IgD-negative memory B cell (primary cell): Measurements from ENCODE around the gene VANGL1. TPM values are rescaled to one million over a fixed set of nuclear protein-coding genes. Genes with fewer than 3 reads are reported as not detected.

Source experiments
- H3K27ac Mint-ChIP-seq, 3 donors: one replicate each; pipeline ENCODE4 v1.8.0; 2020 to 2022; ENCODE audit warnings: mild to moderate bottlenecking in 3 of 3, mixed read lengths in 3 of 3, moderate library complexity in 1 of 3
- H3K27me3 Mint-ChIP-seq: one replicate; pipeline ENCODE4 v1.8.0; 2021; ENCODE audit warnings: mixed read lengths
- H3K36me3 Mint-ChIP-seq: one replicate; pipeline ENCODE4 v1.8.0; 2020; ENCODE audit warnings: mild to moderate bottlenecking, mixed read lengths
- H3K4me1 Mint-ChIP-seq, 3 donors: one replicate each; pipeline ENCODE4 v1.8.0; 2020 to 2022; ENCODE audit warnings: mixed read lengths in 3 of 3, mild to moderate bottlenecking in 1 of 3
- H3K4me3 Mint-ChIP-seq, 4 donors: one replicate each; pipeline ENCODE4 v1.8.0; 2020 to 2022; ENCODE audit warnings: mild to moderate bottlenecking in 4 of 4, mixed read lengths in 4 of 4, moderate library complexity in 3 of 4
- H3K9me3 Mint-ChIP-seq, 3 donors: one replicate each; pipeline ENCODE4 v1.8.0; 2020 to 2021; ENCODE audit warnings: mixed read lengths in 3 of 3, mild to moderate bottlenecking in 1 of 3
- polyA plus RNA-seq: library from polyadenylated mRNA; unstranded; fragments of 300-500 nt; fragmentation: Illumina TruSeq; gene quantifications from one replicate; pipeline ENCODE4 v1.2.3, GENCODE V29; 2021

The VANGL1 gene
- polyA plus RNA-seq, 1 donor from 2014 or later = 1.5 TPM

GRCh38 chr1:115718011-115718754, 76.4 kb downstream of the VANGL1 start:
- H3K9me3 Mint-ChIP-seq = peaks cover 0 to 2% (median 0%) of the 10 kb centered on the region in 3 donors
- H3K4me1 Mint-ChIP-seq = no peaks in the 10 kb centered on the region
- H3K27ac Mint-ChIP-seq = no peak overlapping the region
- peaks cover 2% of the 10 kb centered on the region for H3K36me3 Mint-ChIP-seq
- H3K4me3 Mint-ChIP-seq = no peak overlapping the region
- peaks cover 2% of the 10 kb centered on the region for H3K27me3 Mint-ChIP-seq

- Mint-ChIP-seq H3K4me1 (no peaks in the 10 kb centered on the region), H3K4me3 (no peak overlapping the region), H3K27me3 (peaks cover 6% of the 10 kb centered on the region), H3K9me3 (peaks cover 0 to 2% (median 0%) of the 10 kb centered on the region in 3 donors), H3K27ac (no peak overlapping the region), H3K36me3 (peaks cover 2% of the 10 kb centered on the region)
Observed at GRCh38 chr1:115719285-115719684, 77.5 kb downstream of the VANGL1 start.

- Mint-ChIP-seq H3K27me3 (peaks cover 6% of the 10 kb centered on the region), H3K4me1 (no peaks in the 10 kb centered on the region), H3K36me3 (peaks cover 2% of the 10 kb centered on the region), H3K27ac (no peak overlapping the region), H3K4me3 (no peak overlapping the region), H3K9me3 (peaks cover 0 to 2% (median 0%) of the 10 kb centered on the region in 3 donors)
Observed at GRCh38 chr1:115722221-115722620, 80.5 kb downstream of the VANGL1 start.

- peaks cover 0 to 2% (median 0%) of the 10 kb centered on the region in 3 donors for H3K9me3 Mint-ChIP-seq
- H3K4me3 Mint-ChIP-seq = no peak overlapping the region
- no peaks in the 10 kb centered on the region for H3K4me1 Mint-ChIP-seq
- no peak overlapping the region for H3K27ac Mint-ChIP-seq
- peaks cover 7% of the 10 kb centered on the region for H3K27me3 Mint-ChIP-seq
- peaks cover 2% of the 10 kb centered on the region for H3K36me3 Mint-ChIP-seq
Observed at GRCh38 chr1:115723756-115724155, 82.0 kb downstream of the VANGL1 start.

- Mint-ChIP-seq H3K36me3 (peaks cover 2% of the 10 kb centered on the region), H3K27me3 (peaks cover 7% of the 10 kb centered on the region), H3K4me1 (peaks cover 0 to 1% (median under 1%) of the 10 kb centered on the region in 3 donors), H3K27ac (no peak overlapping the region), H3K9me3 (peaks cover 0 to 2% (median 0%) of the 10 kb centered on the region in 3 donors), H3K4me3 (no peak overlapping the region)
Observed at GRCh38 chr1:115725600-115725999, 83.8 kb downstream of the VANGL1 start.

- Mint-ChIP-seq H3K4me1 (peaks cover 0 to 3% (median 1%) of the 10 kb centered on the region in 3 donors), H3K36me3 (peaks cover 2% of the 10 kb centered on the region), H3K27me3 (peaks cover 7% of the 10 kb centered on the region), H3K4me3 (no peak overlapping the region), H3K9me3 (peaks cover 0 to 2% (median 0%) of the 10 kb centered on the region in 3 donors), H3K27ac (no peak overlapping the region)
Observed at GRCh38 chr1:115726161-115726560, 84.4 kb downstream of the VANGL1 start.

- no peak overlapping the region for H3K27ac Mint-ChIP-seq
- H3K27me3 Mint-ChIP-seq = peaks cover 6% of the 10 kb centered on the region
- H3K36me3 Mint-ChIP-seq = peaks cover 2% of the 10 kb centered on the region
- peaks cover 0 to 3% (median 1%) of the 10 kb centered on the region in 3 donors for H3K4me1 Mint-ChIP-seq
- no peak overlapping the region for H3K4me3 Mint-ChIP-seq
- peaks cover 0 to 2% (median 0%) of the 10 kb centered on the region in 3 donors for H3K9me3 Mint-ChIP-seq
Observed at GRCh38 chr1:115726570-115726969, 84.8 kb downstream of the VANGL1 start.

GRCh38 chr1:115727706-115728249, 86.0 kb downstream of the VANGL1 start:
- Mint-ChIP-seq H3K27me3 (peaks cover 5% of the 10 kb centered on the region), H3K27ac (no peak overlapping the region), H3K9me3 (no peaks in the 10 kb centered on the region), H3K36me3 (no peaks in the 10 kb centered on the region), H3K4me3 (no peak overlapping the region), H3K4me1 (peaks cover 0 to 3% (median 1%) of the 10 kb centered on the region in 3 donors)

GRCh38 chr1:115728341-115728740, 86.6 kb downstream of the VANGL1 start:
- Mint-ChIP-seq H3K27ac (no peak overlapping the region), H3K27me3 (peaks cover 5% of the 10 kb centered on the region), H3K9me3 (no peaks in the 10 kb centered on the region), H3K4me1 (peaks cover 0 to 3% (median 1%) of the 10 kb centered on the region in 3 donors), H3K36me3 (no peaks in the 10 kb centered on the region), H3K4me3 (no peak overlapping the region)

- H3K27me3 Mint-ChIP-seq = peaks cover 5% of the 10 kb centered on the region
- H3K4me1 Mint-ChIP-seq = peaks cover 0 to 3% (median 1%) of the 10 kb centered on the region in 3 donors
- no peaks in the 10 kb centered on the region for H3K36me3 Mint-ChIP-seq
- no peaks in the 10 kb centered on the region for H3K9me3 Mint-ChIP-seq
- no peak overlapping the region for H3K27ac Mint-ChIP-seq
- H3K4me3 Mint-ChIP-seq = no peak overlapping the region
Observed at GRCh38 chr1:115729756-115730155, 88.0 kb downstream of the VANGL1 start.

GRCh38 chr1:115732316-115732715, 90.5 kb downstream of the VANGL1 start:
- no peaks in the 10 kb centered on the region for H3K36me3 Mint-ChIP-seq

GRCh38 chr1:115740811-115741210, 99.0 kb downstream of the VANGL1 start:
- no peaks in the 10 kb centered on the region for H3K36me3 Mint-ChIP-seq
- H3K27me3 Mint-ChIP-seq = peaks cover 2% of the 10 kb centered on the region
- H3K27ac Mint-ChIP-seq = no peak overlapping the region
- H3K4me3 Mint-ChIP-seq = no peak overlapping the region
- H3K9me3 Mint-ChIP-seq = peaks cover 0 to 2% (median 0%) of the 10 kb centered on the region in 3 donors
- H3K4me1 Mint-ChIP-seq = no peaks in the 10 kb centered on the region

More at GRCh38 chr1:115732316-115732715, 90.5 kb downstream of the VANGL1 start:
- Mint-ChIP-seq H3K4me1 (peaks cover 0 to 3% (median 1%) of the 10 kb centered on the region in 3 donors), H3K4me3 (no peak overlapping the region), H3K27ac (no peak overlapping the region), H3K27me3 (peaks cover 5% of the 10 kb centered on the region), H3K9me3 (no peaks in the 10 kb centered on the region)

GRCh38 chr1:115744646-115745275, 103.0 kb downstream of the VANGL1 start:
- no peak overlapping the region for H3K4me3 Mint-ChIP-seq
- no peaks in the 10 kb centered on the region for H3K4me1 Mint-ChIP-seq
- peaks cover 4% of the 10 kb centered on the region for H3K27me3 Mint-ChIP-seq
- no peaks in the 10 kb centered on the region for H3K36me3 Mint-ChIP-seq
- H3K9me3 Mint-ChIP-seq = peaks cover 0 to 4% (median 0%) of the 10 kb centered on the region in 3 donors
- no peak overlapping the region for H3K27ac Mint-ChIP-seq

- H3K27ac Mint-ChIP-seq = no peak overlapping the region
- peaks cover 5% of the 10 kb centered on the region for H3K27me3 Mint-ChIP-seq
- no peaks in the 10 kb centered on the region for H3K36me3 Mint-ChIP-seq
- peaks cover 0 to 2% (median 0%) of the 10 kb centered on the region in 3 donors for H3K9me3 Mint-ChIP-seq
- no peak overlapping the region for H3K4me3 Mint-ChIP-seq
- no peaks in the 10 kb centered on the region for H3K4me1 Mint-ChIP-seq
Observed at GRCh38 chr1:115746021-115746690, 104.4 kb downstream of the VANGL1 start.
